OCI-M1 (cell line): ENCODE results near the gene CCDC9.
A peak's percentile ranks its signal among the peaks of the same experiment; 100 is the strongest.
"Not testable (repeated sequence)": the region's sequence is repeated elsewhere in the genome, so short reads cannot be mapped to it uniquely, and the experiment has no call there.

Source experiments
- DNase-seq: peaks from one replicate; lab custom pipeline; 2025; lab: John Stamatoyannopoulos, UW

CCDC9 gene

GRCh38 chr19:47232422-47233211 is 23.7 kb upstream of the CCDC9 start:
- no peak for DNase-seq

- DNase-seq: no peak
Measured at GRCh38 chr19:47236072-47236675, 20.2 kb upstream of the CCDC9 start.

- no peak for DNase-seq
Measured at GRCh38 chr19:47239152-47239551, 17.2 kb upstream of the CCDC9 start.

- no peak for DNase-seq
Measured at GRCh38 chr19:47239610-47240296, 16.6 kb upstream of the CCDC9 start.

GRCh38 chr19:47240556-47240955 is 15.8 kb upstream of the CCDC9 start:
- DNase-seq: no peak

GRCh38 chr19:47240996-47241918 is 15.1 kb upstream of the CCDC9 start:
- peak; percentile 90 for DNase-seq

GRCh38 chr19:47241919-47242577 is 14.3 kb upstream of the CCDC9 start:
- no peak for DNase-seq

GRCh38 chr19:47243364-47243775 is 13.0 kb upstream of the CCDC9 start:
- DNase-seq: no peak

GRCh38 chr19:47243776-47244547 is 12.4 kb upstream of the CCDC9 start:
- DNase-seq: peak; percentile 99

- peak; percentile 94 for DNase-seq
Measured at GRCh38 chr19:47247308-47247990, 8.9 kb upstream of the CCDC9 start.

- DNase-seq: not testable (repeated sequence)
Measured at GRCh38 chr19:47253016-47253415, 3.3 kb upstream of the CCDC9 start.

GRCh38 chr19:47253467-47253881 is 2.9 kb upstream of the CCDC9 start:
- DNase-seq: no peak

GRCh38 chr19:47253970-47254369 is 2.4 kb upstream of the CCDC9 start:
- no peak for DNase-seq

- DNase-seq: peak; percentile 100
Measured at GRCh38 chr19:47256693-47257410, 527 bp downstream of the CCDC9 start.

GRCh38 chr19:47257411-47258169 is 1.3 kb downstream of the CCDC9 start:
- DNase-seq: peak; percentile 70

- DNase-seq: no peak
Measured at GRCh38 chr19:47258434-47258833, 2.1 kb downstream of the CCDC9 start.

GRCh38 chr19:47258895-47259555 is 2.7 kb downstream of the CCDC9 start:
- no peak for DNase-seq

- DNase-seq: no peak
Measured at GRCh38 chr19:47260476-47260875, 4.2 kb downstream of the CCDC9 start.
